ENCODE measurements around the gene CRX. TPM values are rescaled to one million over a fixed set of nuclear protein-coding genes. Genes with fewer than 3 reads are reported as not detected.
"Not testable (repeated sequence)": the region's sequence is repeated elsewhere in the genome, so short reads cannot be mapped to it uniquely, and the experiment has no call there.

CRX gene
- total RNA-seq (ENCODE audit: insufficient read depth, low replicate concordance): 1.7 TPM

GRCh38 chr19:47821460-47822020, at the start of gene CRX:
TSS of gene CRX (plus strand) at chr19:47821937. CDS start at chr19:47834444, 12,507 bp downstream.
- no peak for DNase-seq (ENCODE audit: low spot score)

- DNase-seq (ENCODE audit: low spot score): peak; percentile 47
Measured at GRCh38 chr19:47776568-47776967, 45.2 kb upstream of the CRX start.

GRCh38 chr19:47777245-47778048, 44.3 kb upstream of the CRX start:
- DNase-seq (ENCODE audit: low spot score): not testable (repeated sequence)

GRCh38 chr19:47778049-47778953, 43.4 kb upstream of the CRX start, which contains the start of gene SELENOW:
TSS of gene SELENOW (plus strand) at chr19:47778703. CDS start at chr19:47778786, 83 bp downstream.
- DNase-seq (ENCODE audit: low spot score): peak; percentile 81

- DNase-seq (ENCODE audit: low spot score): peak; percentile 22
Measured at GRCh38 chr19:47778954-47779351, 42.8 kb upstream of the CRX start.

- DNase-seq (ENCODE audit: low spot score): peak; percentile 56
Measured at GRCh38 chr19:47779524-47780214, 42.1 kb upstream of the CRX start.

GRCh38 chr19:47780215-47780551, 41.6 kb upstream of the CRX start:
- DNase-seq (ENCODE audit: low spot score): no peak

GRCh38 chr19:47781590-47782262, 40.0 kb upstream of the CRX start:
- DNase-seq (ENCODE audit: low spot score): no peak

GRCh38 chr19:47786566-47786965, 35.2 kb upstream of the CRX start:
- no peak for DNase-seq (ENCODE audit: low spot score)

- not testable (repeated sequence) for DNase-seq (ENCODE audit: low spot score)
Measured at GRCh38 chr19:47787307-47787706, 34.4 kb upstream of the CRX start.

- DNase-seq (ENCODE audit: low spot score): not testable (repeated sequence)
Measured at GRCh38 chr19:47789811-47790210, 31.9 kb upstream of the CRX start.

- DNase-seq (ENCODE audit: low spot score): peak; percentile 56
Measured at GRCh38 chr19:47790398-47790814, 31.3 kb upstream of the CRX start.

- DNase-seq (ENCODE audit: low spot score): no peak
Measured at GRCh38 chr19:47792616-47793015, 29.1 kb upstream of the CRX start.

GRCh38 chr19:47794526-47794925, 27.2 kb upstream of the CRX start:
- DNase-seq (ENCODE audit: low spot score): no peak

GRCh38 chr19:47796785-47797184, 25.0 kb upstream of the CRX start:
- no peak for DNase-seq (ENCODE audit: low spot score)

- no peak for DNase-seq (ENCODE audit: low spot score)
Measured at GRCh38 chr19:47797996-47798903, 23.5 kb upstream of the CRX start.

GRCh38 chr19:47798904-47799266, 22.9 kb upstream of the CRX start:
- DNase-seq (ENCODE audit: low spot score): no peak

- DNase-seq (ENCODE audit: low spot score): no peak
Measured at GRCh38 chr19:47801270-47801669, 20.5 kb upstream of the CRX start.

- DNase-seq (ENCODE audit: low spot score): no peak
Measured at GRCh38 chr19:47802521-47803043, 19.2 kb upstream of the CRX start.

- DNase-seq (ENCODE audit: low spot score): not testable (repeated sequence)
Measured at GRCh38 chr19:47803148-47803547, 18.6 kb upstream of the CRX start.

All from umbilical cord (tissue), 2 donors.